Testis (tissue), 3 donors: ENCODE results near the gene MMP25. TPM values are rescaled to one million over a fixed set of nuclear protein-coding genes. Genes with fewer than 3 reads are reported as not detected.

ENCODE experiments used
- DNase-seq: peaks from one replicate; pipeline ENCODE4 v3.0.0-alpha.2; 2019
- H3K27ac ChIP-seq, 2 donors: fragments of 200-600 bp; sonication (generic); one replicate each; pipeline ENCODE4 v1.5.1; 2019
- H3K27me3 ChIP-seq: fragments of 200-600 bp; sonication (generic); one replicate; pipeline ENCODE4 v1.5.1; 2019
- H3K36me3 ChIP-seq: fragments of 200-600 bp; sonication (generic); one replicate; pipeline ENCODE4 v1.5.1; 2017; ENCODE audit warnings: low read depth; ENCODE audit errors: missing control alignments
- H3K4me1 ChIP-seq: fragments of 200-600 bp; sonication (generic); one replicate; pipeline ENCODE4 v1.5.1; 2019
- H3K4me3 ChIP-seq, 2 donors: fragments of 200-600 bp; sonication (generic); one replicate each; pipeline ENCODE4 v1.5.1; 2017 to 2019
- H3K9me3 ChIP-seq: fragments of 200-600 bp; sonication (generic); one replicate; pipeline ENCODE4 v1.5.1; 2017
- POLR2A ChIP-seq: fragments of 450-650 bp; IDR thresholded peaks from one replicate; pipeline ENCODE4 v1.6.1; 2017; ENCODE audit warnings: antibody characterized with exemption, mild to moderate bottlenecking, moderate library complexity
- WGBS, 2 donors: methylation state at CpG; one replicate each; pipeline ENCODE4 v1.1.5; 2018; 5-methylcytosine and 5-hydroxymethylcytosine counted together
- intact Hi-C: fragments of 100-400 bp; cut with DNase I; formaldehyde crosslinking; loops from one replicate; pipeline ENCODE4 v1.15.1; 2023; ENCODE audit warnings: low total_unique reads
- polyA plus RNA-seq: library from polyadenylated mRNA; stranded (reverse); fragments of 350-450 nt; fragmentation: Illumina TruSeq; extraction: RNeasy Lipid Tissue Mini Kit (QIAGEN cat#74804); gene quantifications from one replicate; pipeline ENCODE4 v1.2.3, GENCODE V29; 2014; ENCODE audit warnings: low read depth, low replicate concordance; ENCODE audit not compliant: insufficient read depth
- total RNA-seq, 2 donors: library from RNA; depleted of rRNA; stranded (reverse); fragments of >200 nt; gene quantifications; one replicate each; pipeline ENCODE4 v1.2.3, GENCODE V29; 2016
- TF ChIP-seq, protein P1 (sequence below), 3 experiments: fragments of 450-650 bp in 2 of 3; fragments of 200-600 bp in 1 of 3; sonication (generic) in 1 of 3; IDR thresholded peaks; one replicate each; pipeline ENCODE4 v1.5.1; 2016 to 2019; ENCODE audit warnings: antibody characterized with exemption in 3 of 3, mild to moderate bottlenecking in 2 of 3, moderate library complexity in 1 of 3

The MMP25 gene
- total and polyA plus RNA-seq, 3 donors from 2014 or later: 0.53 to 1.5 (median 0.62) TPM

DNA sequence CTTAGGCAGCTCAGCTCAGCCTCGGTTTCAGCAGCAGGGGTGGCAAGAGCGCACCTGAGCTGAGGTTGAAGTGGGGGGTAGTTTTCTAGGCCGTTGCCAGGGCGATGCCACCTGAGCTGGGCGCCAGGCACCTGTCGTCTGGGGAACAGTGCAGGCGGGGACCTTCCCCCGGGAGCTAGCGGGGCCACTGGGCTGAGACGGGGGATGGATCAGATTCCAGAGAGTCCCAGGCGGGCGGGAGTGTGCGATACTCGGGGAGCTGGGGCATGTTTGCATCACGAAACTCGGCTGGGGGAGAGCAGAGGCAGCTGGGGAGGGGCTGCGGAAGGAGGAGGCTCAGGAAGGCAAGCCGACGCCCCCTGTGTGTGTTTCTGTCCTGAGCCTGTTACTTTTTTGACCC is 34.1 kb upstream of the MMP25 start:
- Histone ChIP-seq H3K4me3 (no peak overlapping the region), H3K27me3 (no peaks in the 10 kb centered on the region), H3K27ac (no peak overlapping the region), H3K4me1 (no peaks in the 10 kb centered on the region), H3K36me3 (no peaks in the 10 kb centered on the region), H3K9me3 (no peaks in the 10 kb centered on the region)
- intact Hi-C loops: no loop called here
- TF ChIP-seq POLR2A: no peak
- TF ChIP-seq, protein P1, sequence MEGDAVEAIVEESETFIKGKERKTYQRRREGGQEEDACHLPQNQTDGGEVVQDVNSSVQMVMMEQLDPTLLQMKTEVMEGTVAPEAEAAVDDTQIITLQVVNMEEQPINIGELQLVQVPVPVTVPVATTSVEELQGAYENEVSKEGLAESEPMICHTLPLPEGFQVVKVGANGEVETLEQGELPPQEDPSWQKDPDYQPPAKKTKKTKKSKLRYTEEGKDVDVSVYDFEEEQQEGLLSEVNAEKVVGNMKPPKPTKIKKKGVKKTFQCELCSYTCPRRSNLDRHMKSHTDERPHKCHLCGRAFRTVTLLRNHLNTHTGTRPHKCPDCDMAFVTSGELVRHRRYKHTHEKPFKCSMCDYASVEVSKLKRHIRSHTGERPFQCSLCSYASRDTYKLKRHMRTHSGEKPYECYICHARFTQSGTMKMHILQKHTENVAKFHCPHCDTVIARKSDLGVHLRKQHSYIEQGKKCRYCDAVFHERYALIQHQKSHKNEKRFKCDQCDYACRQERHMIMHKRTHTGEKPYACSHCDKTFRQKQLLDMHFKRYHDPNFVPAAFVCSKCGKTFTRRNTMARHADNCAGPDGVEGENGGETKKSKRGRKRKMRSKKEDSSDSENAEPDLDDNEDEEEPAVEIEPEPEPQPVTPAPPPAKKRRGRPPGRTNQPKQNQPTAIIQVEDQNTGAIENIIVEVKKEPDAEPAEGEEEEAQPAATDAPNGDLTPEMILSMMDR (IDR thresholded peaks at IDR 0.05): no peak
- DNase-seq: no peak
- WGBS, 2 donors: 28 to 34% methylated on average over 18 to 19 of the region's 19 CpGs

- WGBS, 2 donors: 48 to 57% methylated on average over 6 to 20 of the region's 27 CpGs
- Histone ChIP-seq H3K4me1 (no peaks in the 10 kb centered on the region), H3K27me3 (no peaks in the 10 kb centered on the region), H3K27ac (no peak within 1 kb of the TSS), H3K36me3 (no peaks in the 10 kb centered on the region), H3K9me3 (no peaks in the 10 kb centered on the region), H3K4me3 (no peak within 1 kb of the TSS)
- DNase-seq: no peak
- intact Hi-C loops: no loop called here
- TF ChIP-seq, protein P1 (IDR thresholded peaks at IDR 0.05): no peak
- no peak for TF ChIP-seq POLR2A
These were observed 33.4 kb upstream of the MMP25 start, which contains the start of gene CLDN9 for GRCh38 chr16:3012828-3013420. Gene CLDN9, plus strand, starts transcription at chr16:3012923. Its CDS starts 440 bp downstream, at chr16:3013363.

DNA sequence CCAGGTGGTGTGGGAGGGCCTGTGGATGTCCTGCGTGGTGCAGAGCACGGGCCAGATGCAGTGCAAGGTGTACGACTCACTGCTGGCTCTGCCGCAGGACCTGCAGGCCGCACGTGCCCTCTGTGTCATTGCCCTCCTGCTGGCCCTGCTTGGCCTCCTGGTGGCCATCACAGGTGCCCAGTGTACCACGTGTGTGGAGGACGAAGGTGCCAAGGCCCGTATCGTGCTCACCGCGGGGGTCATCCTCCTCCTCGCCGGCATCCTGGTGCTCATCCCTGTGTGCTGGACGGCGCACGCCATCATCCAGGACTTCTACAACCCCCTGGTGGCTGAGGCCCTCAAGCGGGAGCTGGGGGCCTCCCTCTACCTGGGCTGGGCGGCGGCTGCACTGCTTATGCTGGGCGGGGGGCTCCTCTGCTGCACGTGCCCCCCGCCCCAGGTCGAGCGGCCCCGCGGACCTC is 32.8 kb upstream of the MMP25 start:
- WGBS, 2 donors: 61 to 66% methylated on average over 9 to 19 of the region's 27 CpGs
- no peak for DNase-seq

DNA sequence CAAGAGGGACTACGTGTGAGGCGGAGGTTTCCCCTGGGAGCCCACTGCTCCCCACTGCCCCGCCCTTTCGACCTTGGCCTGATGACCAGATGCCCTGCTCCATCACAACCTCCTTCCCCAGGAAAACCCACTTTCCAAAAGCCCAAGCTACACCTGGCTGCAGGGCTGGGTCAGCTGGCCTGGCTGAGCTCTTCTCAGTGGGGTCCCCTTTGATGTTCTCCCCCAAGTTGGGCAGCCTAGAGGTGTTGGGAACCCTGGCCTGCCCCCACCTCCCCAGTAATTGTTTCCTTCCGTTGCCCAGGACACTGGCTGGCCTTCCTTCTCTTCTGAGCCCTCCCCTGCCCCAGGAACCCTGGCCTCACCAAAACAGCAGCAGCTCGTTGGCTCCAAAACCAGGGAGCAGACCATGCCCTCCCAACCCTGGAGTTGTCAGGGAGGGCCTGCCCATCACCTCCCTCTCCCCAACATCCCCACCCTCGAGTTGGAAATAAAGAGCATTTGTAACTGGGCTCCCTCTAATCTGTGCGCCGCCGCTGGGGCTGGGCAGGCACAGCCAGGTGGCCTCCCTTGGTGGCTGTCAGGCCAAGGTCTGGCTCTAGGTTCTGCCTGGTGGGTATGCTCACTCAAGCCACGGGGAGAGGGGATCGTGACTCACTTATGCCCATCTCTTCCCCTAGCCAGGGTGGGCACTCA is 32.2 kb upstream of the MMP25 start:
- Histone ChIP-seq H3K4me1 (no peaks in the 10 kb centered on the region), H3K27ac (no peak overlapping the region), H3K9me3 (no peaks in the 10 kb centered on the region), H3K36me3 (no peaks in the 10 kb centered on the region), H3K4me3 (no peak overlapping the region), H3K27me3 (no peaks in the 10 kb centered on the region)
- DNase-seq: no peak
- no peak for TF ChIP-seq POLR2A
- TF ChIP-seq, protein P1 (IDR thresholded peaks at IDR 0.05): no peak
- intact Hi-C loops: no loop called here
- 50 to 57% methylated on average over 9 to 12 of the region's 12 CpGs for WGBS, 2 donors

More for the DNA sequence above, 32.8 kb upstream of the MMP25 start:
- intact Hi-C loops: no loop called here
- Histone ChIP-seq H3K27ac (no peak overlapping the region), H3K27me3 (no peaks in the 10 kb centered on the region), H3K4me3 (no peak overlapping the region), H3K4me1 (no peaks in the 10 kb centered on the region), H3K36me3 (no peaks in the 10 kb centered on the region), H3K9me3 (no peaks in the 10 kb centered on the region)
- no peak for TF ChIP-seq POLR2A
- TF ChIP-seq, protein P1 (IDR thresholded peaks at IDR 0.05): no peak
